ENCODE measurements around the gene NCF1. TPM values are rescaled to one million over a fixed set of nuclear protein-coding genes. Genes with fewer than 3 reads are reported as not detected.
"Not testable (repeated sequence)": the region's sequence is repeated elsewhere in the genome, so short reads cannot be mapped to it uniquely, and the experiment has no call there.

The NCF1 gene
- total RNA-seq, 2 experiments from 2014 or later, result 0.62 to 0.73 TPM

DNA sequence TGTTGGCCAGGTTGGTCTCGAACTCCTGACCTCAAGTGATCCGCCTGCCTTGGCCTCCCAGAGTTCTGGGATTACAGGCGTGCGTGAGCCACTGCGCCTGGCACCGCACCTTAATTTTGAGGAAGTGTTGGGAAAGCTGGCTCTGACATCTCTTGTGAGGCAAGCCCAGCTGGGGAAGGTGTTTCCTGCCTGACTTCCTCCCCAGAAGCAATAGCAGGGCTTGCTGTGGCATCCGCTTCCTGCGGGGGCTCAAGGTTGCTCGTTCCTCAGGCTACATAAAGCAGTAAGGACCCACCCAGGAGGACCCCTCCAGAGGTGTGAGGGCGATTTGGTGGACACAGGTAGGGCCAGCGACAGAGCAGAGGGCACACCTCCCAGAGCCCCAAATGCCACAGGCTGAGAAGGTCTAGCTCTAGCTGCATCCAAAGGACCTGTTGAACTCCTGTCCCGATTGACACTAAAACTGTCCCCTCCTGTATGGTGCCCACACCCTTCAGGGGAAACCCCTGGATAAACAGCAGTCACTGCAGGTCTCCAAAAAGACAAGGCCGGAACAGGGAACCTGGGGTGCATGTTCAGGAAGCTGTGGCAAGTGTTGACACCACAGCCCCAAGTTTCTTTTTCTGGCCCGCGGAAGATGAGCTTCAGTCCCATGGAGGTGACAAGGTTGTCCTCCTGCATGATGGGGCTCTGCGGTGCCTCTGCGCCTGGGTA, 8.4 kb upstream of the NCF1 start:
- H3K27ac Mint-ChIP-seq; H3K4me1 Mint-ChIP-seq (ENCODE audit: low read depth); CTCF ChIA-PET; H3K9me3 Mint-ChIP-seq; H3K36me3 Mint-ChIP-seq; POLR2A ChIA-PET; DNase-seq; H3K4me3 Mint-ChIP-seq; intact Hi-C loops (cut with micrococcal nuclease); H3K27me3 Mint-ChIP-seq: not testable (repeated sequence)

DNA sequence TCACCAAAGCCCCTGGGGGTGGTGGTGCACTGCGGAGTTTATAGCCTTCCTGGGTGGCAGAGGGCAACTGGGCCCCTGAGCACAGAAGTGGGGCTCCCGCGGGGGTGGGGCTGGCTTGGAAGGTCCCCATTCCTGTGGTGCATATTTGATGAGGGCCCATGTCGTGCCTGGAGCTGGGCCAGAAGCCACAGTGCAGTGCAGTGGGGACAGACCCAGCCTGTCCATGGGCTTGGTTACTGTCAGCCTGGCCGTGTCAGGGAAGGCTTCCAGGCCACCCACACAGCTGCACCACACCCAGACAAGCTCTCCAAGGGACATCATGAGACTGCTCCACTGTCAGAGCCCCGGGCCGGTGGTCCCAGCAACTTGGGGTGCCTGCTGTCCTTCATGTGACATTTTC, 7.3 kb upstream of the NCF1 start:
- CTCF ChIA-PET; intact Hi-C loops (cut with micrococcal nuclease); H3K4me1 Mint-ChIP-seq (ENCODE audit: low read depth): not testable (repeated sequence)

DNA sequence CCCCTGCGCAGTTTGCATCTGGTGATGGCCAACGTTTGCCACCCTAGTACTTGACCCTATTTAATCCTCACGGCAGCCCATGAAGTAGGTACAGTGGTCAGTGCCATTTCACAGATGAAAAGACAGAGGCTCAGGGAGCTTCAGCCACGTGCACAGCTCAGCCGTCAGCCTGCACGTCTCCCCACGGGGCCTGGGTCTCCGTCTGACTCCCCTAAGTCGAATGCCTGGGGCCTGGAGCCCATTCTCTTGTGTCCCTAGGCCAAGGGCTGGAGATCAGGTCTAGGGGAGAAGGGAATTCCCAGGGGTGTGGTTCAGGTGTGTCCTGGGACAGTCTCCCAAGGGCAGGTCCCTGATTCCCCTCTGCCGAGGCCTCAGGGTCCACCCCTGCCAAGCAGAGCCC, 6.8 kb upstream of the NCF1 start:
- H3K4me3 Mint-ChIP-seq; H3K36me3 Mint-ChIP-seq; POLR2A ChIA-PET; H3K27me3 Mint-ChIP-seq; H3K9me3 Mint-ChIP-seq; H3K4me1 Mint-ChIP-seq (ENCODE audit: low read depth); DNase-seq; CTCF ChIA-PET; H3K27ac Mint-ChIP-seq; intact Hi-C loops (cut with micrococcal nuclease): not testable (repeated sequence)

More for the DNA sequence above, 7.3 kb upstream of the NCF1 start:
- H3K9me3 Mint-ChIP-seq, H3K4me3 Mint-ChIP-seq, H3K27ac Mint-ChIP-seq, H3K27me3 Mint-ChIP-seq, H3K36me3 Mint-ChIP-seq, DNase-seq, POLR2A ChIA-PET: not testable (repeated sequence)

DNA sequence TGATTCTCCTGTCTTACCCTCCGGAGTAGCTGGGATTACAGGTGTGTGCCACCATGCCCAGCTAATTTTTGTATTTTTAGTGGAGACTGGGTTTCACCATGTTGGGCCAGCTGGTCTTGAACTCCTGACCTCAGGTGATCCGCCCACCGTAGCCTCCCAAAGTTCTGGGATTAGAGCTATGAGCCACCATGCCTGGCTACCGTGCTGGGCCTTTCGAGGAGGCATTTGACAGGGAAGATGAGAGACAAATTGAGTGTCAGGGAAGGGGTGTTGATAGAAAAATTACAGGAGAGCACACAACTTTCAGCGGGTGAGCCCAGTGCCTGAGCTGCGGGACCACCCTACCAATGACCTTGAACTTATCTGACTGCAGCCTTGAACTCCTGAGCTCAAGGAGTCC, 3.7 kb upstream of the NCF1 start:
- H3K27ac Mint-ChIP-seq; H3K9me3 Mint-ChIP-seq; H3K36me3 Mint-ChIP-seq; DNase-seq; POLR2A ChIA-PET; intact Hi-C loops (cut with micrococcal nuclease); H3K4me1 Mint-ChIP-seq (ENCODE audit: low read depth); H3K27me3 Mint-ChIP-seq; CTCF ChIA-PET; H3K4me3 Mint-ChIP-seq: not testable (repeated sequence)

DNA sequence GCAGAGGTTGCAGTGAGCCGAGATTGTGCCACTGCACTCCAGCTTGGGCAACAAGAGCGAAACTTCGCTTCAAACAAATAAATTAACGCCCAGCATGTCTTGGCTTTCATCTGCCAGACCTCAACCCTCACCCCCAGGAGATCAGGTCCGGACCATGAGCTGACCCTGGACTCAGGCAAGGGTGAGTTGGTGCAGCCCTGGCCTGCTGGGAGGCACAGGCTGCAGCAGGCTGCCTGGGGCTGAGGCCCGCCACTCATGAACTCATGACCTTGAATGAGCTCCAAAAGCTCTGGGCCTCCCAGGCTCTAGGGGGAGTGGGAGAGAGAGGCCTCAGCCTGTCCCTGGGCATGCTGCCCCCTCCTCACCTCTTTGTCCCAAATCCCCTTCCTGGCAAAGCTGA, 1.7 kb upstream of the NCF1 start:
- DNase-seq, POLR2A ChIA-PET, CTCF ChIA-PET: not testable (repeated sequence)

DNA sequence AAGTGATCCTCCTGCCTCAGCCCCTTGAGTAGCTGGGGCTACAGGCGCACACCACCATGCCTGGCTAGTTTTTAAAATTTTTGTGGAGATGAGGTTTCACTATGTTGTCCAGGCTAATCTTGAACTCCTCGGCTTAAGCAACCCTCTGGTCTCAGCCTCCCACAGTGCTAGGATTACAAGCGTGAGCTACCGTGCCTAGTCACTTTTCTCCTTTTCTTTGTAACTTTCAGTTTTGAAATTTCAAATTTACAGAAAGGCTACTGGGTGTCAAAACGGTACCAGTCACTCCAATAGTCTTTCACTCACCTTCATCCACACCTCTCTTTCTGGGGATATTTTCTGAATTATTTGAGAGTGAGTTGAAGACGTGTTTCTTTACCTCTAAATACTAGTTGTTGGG, 1.3 kb downstream of the NCF1 start:
- CTCF ChIA-PET; H3K9me3 Mint-ChIP-seq; H3K4me3 Mint-ChIP-seq; H3K4me1 Mint-ChIP-seq (ENCODE audit: low read depth); DNase-seq; H3K27me3 Mint-ChIP-seq; intact Hi-C loops (cut with micrococcal nuclease); H3K36me3 Mint-ChIP-seq; H3K27ac Mint-ChIP-seq; POLR2A ChIA-PET: not testable (repeated sequence)

More for the DNA sequence above, 1.7 kb upstream of the NCF1 start:
- H3K9me3 Mint-ChIP-seq; H3K27ac Mint-ChIP-seq; H3K4me3 Mint-ChIP-seq; H3K4me1 Mint-ChIP-seq (ENCODE audit: low read depth); H3K36me3 Mint-ChIP-seq; H3K27me3 Mint-ChIP-seq; intact Hi-C loops (cut with micrococcal nuclease): not testable (repeated sequence)

DNA sequence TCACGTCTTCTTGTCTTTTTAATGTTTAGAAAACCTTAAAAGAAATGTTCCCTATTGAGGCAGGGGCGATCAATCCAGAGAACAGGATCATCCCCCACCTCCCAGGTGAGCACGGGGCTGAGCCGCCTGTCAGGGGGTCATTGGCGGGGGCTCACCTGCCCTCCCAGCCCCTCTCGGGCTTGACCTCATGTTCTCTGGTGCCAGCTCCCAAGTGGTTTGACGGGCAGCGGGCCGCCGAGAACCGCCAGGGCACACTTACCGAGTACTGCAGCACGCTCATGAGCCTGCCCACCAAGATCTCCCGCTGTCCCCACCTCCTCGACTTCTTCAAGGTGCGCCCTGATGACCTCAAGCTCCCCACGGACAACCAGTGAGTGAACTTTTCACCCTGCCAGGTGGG, 5.2 kb downstream of the NCF1 start:
- POLR2A ChIA-PET; CTCF ChIA-PET; H3K4me3 Mint-ChIP-seq; H3K27ac Mint-ChIP-seq; intact Hi-C loops (cut with micrococcal nuclease); H3K9me3 Mint-ChIP-seq; DNase-seq; H3K27me3 Mint-ChIP-seq; H3K36me3 Mint-ChIP-seq; H3K4me1 Mint-ChIP-seq (ENCODE audit: low read depth): not testable (repeated sequence)

DNA sequence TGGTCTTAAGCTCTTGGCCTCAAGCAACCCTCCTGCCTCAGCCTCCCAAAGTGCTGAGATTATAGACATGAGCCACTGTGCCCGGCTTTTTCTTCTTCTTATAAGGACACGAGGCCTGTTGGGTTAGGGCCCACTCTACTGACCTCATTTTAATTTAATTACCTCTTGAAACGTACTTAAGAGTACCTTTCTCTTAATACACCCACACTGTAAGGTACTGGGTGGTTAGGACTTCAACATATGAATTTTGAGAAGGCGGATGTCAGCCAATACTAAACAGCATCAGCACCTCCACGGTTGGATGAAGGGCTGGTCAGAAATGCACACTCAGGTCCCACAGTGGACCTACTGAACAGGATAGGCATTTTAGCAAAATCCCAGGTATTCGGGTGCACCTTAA, 7.9 kb downstream of the NCF1 start:
- H3K4me3 Mint-ChIP-seq; H3K9me3 Mint-ChIP-seq; POLR2A ChIA-PET; H3K27me3 Mint-ChIP-seq; DNase-seq; H3K4me1 Mint-ChIP-seq (ENCODE audit: low read depth); H3K27ac Mint-ChIP-seq; intact Hi-C loops (cut with micrococcal nuclease); H3K36me3 Mint-ChIP-seq; CTCF ChIA-PET: not testable (repeated sequence)

DNA sequence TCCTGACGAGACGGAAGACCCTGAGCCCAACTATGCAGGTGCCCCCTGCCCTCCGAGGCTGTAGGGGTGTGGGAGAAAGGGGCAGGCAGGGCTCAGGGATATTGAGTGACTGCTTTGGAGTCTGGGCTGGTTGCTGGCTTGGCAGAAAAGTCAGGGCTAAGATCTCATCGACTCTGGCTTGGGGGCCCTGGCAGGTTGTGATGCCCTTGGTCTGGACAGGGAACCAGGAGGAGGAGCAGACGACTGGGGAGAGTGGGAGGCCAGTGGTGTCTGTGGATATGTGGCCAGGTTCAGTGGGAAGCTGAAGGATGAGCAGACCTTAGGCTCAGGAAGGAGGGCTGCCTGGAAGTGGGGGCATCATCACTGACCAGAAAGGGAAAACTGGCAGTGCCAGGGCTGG, 9.8 kb downstream of the NCF1 start:
- H3K4me3 Mint-ChIP-seq; CTCF ChIA-PET; POLR2A ChIA-PET; H3K36me3 Mint-ChIP-seq; DNase-seq; H3K9me3 Mint-ChIP-seq; intact Hi-C loops (cut with micrococcal nuclease); H3K4me1 Mint-ChIP-seq (ENCODE audit: low read depth); H3K27ac Mint-ChIP-seq; H3K27me3 Mint-ChIP-seq: not testable (repeated sequence)

DNA sequence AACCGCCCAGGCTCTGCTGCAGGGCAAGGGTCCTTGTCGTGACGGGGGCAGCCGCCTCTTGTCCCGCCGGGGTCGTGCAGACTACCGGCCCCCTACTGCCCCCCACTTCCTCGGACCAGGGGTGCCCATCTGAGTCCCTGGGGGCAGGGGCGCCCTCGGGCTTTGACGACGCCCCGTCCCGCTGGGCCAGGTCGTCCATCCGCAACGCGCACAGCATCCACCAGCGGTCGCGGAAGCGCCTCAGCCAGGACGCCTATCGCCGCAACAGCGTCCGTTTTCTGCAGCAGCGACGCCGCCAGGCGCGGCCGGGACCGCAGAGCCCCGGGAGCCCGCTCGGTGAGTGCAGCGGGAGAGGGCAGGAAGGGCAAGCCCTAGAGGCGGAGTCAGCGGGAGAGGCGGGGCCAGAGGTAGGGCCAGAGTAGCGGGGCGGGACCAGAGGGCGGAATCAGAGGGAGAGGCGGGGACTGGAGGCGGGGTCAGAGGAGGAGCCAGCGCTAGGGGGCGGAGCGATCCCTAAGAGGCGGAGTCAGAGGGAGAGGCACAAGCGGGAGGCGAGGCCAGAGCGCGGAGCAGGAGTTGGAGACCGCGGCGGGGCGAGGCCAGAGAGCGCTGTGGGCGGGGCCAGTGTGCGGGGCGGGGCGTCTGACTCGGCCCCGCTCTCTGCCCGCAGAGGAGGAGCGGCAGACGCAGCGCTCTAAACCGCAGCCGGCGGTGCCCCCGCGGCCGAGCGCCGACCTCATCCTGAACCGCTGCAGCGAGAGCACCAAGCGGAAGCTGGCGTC, 14.7 kb downstream of the NCF1 start:
- DNase-seq, result peak; percentile 98
- POLR2A ChIA-PET; H3K4me1 Mint-ChIP-seq (ENCODE audit: low read depth); CTCF ChIA-PET; H3K9me3 Mint-ChIP-seq; H3K4me3 Mint-ChIP-seq; intact Hi-C loops (cut with micrococcal nuclease); H3K27me3 Mint-ChIP-seq; H3K27ac Mint-ChIP-seq; H3K36me3 Mint-ChIP-seq: not testable (repeated sequence)

DNA sequence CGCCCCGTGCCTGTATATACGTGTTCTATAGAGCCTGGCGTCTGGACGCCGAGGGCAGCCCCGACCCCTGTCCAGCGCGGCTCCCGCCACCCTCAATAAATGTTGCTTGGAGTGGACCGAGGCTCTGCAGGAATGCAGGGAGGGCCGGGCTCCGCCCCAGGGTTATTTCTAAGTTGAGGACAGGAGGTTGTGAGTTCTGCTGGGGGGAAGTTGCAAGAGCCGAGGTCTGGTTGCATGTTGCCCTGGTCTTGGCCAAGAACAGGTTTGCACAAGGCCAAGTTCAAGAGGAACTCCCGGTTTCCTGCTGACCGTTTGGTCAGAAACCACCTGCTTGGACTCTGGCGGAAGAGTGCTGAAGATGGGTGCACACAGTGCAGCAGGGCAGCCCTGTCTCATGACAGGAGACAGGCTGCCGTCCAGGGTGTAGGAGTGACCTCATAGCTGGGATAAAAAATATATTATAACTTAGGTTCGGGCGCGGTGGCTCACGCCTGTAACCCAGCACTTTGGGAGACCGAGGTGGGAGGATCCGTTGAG, 15.5 kb downstream of the NCF1 start:
- DNase-seq; intact Hi-C loops (cut with micrococcal nuclease); CTCF ChIA-PET; H3K27me3 Mint-ChIP-seq; H3K4me1 Mint-ChIP-seq (ENCODE audit: low read depth); H3K9me3 Mint-ChIP-seq; POLR2A ChIA-PET; H3K4me3 Mint-ChIP-seq; H3K36me3 Mint-ChIP-seq; H3K27ac Mint-ChIP-seq: not testable (repeated sequence)

DNA sequence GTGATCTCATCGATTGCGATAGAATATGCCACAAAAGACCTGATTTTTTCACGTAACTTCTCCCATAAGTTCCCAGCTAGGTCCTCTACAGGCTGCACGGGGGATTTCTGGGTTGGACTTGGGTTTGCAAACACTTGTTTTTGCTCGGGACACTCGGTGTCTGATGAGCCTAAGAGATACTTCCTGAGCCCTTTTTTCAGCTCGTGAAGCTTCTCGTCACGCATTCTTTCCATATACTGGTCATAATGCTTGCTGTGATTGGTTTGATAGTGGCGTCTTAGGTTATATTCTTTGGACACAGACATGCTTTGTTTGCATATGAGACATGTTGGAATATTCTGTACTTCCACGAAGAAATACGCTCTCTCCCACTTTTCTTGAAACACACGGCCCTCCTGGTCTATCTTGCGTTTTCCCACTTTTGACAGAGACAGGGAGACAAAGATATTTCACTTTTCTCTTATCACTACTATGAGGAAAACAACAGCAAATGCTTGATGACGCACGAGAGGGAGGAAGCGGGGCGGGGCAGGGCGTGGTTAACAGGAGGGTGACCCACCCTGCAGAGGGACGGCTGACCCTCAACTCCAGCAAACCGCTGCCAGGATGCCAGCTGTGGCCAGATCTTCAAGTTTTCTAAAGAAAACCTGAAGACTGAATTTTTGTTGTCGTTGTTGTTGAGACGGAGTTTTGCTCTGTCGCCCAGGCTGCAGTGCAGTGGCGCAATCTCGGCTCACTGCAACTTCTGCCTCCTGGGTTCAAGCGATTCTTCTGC, 24.2 kb downstream of the NCF1 start:
- H3K36me3 Mint-ChIP-seq; H3K4me1 Mint-ChIP-seq (ENCODE audit: low read depth); H3K9me3 Mint-ChIP-seq; H3K27ac Mint-ChIP-seq; POLR2A ChIA-PET; intact Hi-C loops (cut with micrococcal nuclease); DNase-seq; H3K4me3 Mint-ChIP-seq; CTCF ChIA-PET; H3K27me3 Mint-ChIP-seq: not testable (repeated sequence)
